ENCODE data around the gene OCIAD1. TPM values are rescaled to one million over a fixed set of nuclear protein-coding genes. Genes with fewer than 3 reads are reported as not detected.

OCIAD1 gene
- total and polyA plus RNA-seq, 2 of the 13 experiments (the other 11 are each of a cell fraction or from before 2014, with no cell fraction given), result 67.3 to 74.9 TPM

DNA sequence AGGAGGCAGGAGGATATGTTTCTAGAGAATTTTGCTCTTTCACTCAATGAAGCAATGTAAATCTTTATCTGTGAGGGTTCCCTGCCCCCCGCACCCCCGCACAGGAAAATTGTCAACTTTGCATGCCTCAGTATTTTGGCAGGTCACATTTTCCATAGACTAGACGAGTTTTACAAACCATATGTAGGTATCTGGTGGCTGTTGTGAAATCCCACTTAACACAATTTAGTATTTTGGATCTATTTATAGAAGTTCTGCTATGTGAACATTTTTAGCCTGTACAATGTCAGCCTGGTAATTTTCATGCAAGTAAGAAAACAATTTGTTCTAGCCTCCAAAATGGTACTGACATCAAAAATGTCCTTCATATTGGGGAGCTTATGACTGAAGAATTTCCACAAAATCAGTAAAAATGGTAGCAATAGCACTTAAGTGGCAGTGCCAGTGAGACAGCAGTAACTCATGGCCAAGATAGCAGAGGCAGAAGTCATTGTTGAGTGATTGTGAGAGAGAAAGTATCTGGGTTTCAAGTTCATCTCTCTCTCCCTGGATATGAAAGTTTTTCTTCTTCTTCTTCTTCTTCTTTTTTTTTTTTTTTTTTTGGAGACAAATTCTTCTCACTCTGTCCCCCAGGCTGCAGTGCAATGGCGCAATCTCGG, 38.4 kb upstream of the OCIAD1 start:
- H3K36me3 ChIP-seq (replicated peaks in 1 of 2; ENCODE audit: control insufficient read depth in 1 of 2, insufficient read depth in 2 of 2, low read length in 2 of 2), result no peaks in the 10 kb centered on the region
- H3K27ac ChIP-seq (ENCODE audit: extremely low read length, insufficient read depth, low read length), result no peak overlapping the region
- ChIA-PET CTCF (ENCODE audit: low intra/inter-chr PET ratio, low total read pairs) (no interaction called here), POLR2A (no interaction called here)
- intact Hi-C loops (cut with micrococcal nuclease; ENCODE audit: unreplicated experiment) (no loop called here), in situ Hi-C loops (cut with HindIII; ENCODE audit: extremely low pct_ligation_motif_present, low pct_unique_long_range_greater_than_20kb) (loop anchor here (25.0 kb wide), 1 partner anchor 205 kb away; no protein-coding TSS in a partner anchor)
- H3K27me3 ChIP-seq (ENCODE audit: control insufficient read depth in 1 of 2, insufficient read depth in 2 of 2, low read length in 2 of 2), result no peaks in the 10 kb centered on the region; a peak in 2 of 5 replicates
- DNase-seq (ENCODE audit: low spot score) (no peak), ATAC-seq (no peak), FAIRE-seq (no peak)
- no peaks in the 10 kb centered on the region for H3K4me1 ChIP-seq (ENCODE audit: insufficient read depth, low read length)
- no peaks in the 10 kb centered on the region for H3K79me2 ChIP-seq (ENCODE audit: insufficient read depth, low read length)
- no peaks in the 10 kb centered on the region for H4K20me1 ChIP-seq (ENCODE audit: insufficient read depth, low read length)
- no peak overlapping the region for H3K4me3 ChIP-seq (replicated peaks in 1 of 3; ENCODE audit: insufficient read depth in 1 of 3, low read depth in 2 of 3, low read length in 3 of 3)
- 50% methylated on average over 5 of the region's 5 CpGs for WGBS (ENCODE audit: low lambda C conversion rate)
- TF ChIP-seq, protein P1, sequence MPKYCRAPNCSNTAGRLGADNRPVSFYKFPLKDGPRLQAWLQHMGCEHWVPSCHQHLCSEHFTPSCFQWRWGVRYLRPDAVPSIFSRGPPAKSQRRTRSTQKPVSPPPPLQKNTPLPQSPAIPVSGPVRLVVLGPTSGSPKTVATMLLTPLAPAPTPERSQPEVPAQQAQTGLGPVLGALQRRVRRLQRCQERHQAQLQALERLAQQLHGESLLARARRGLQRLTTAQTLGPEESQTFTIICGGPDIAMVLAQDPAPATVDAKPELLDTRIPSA (CRISPR knock-in tag; IDR thresholded peaks at IDR 0.05; ENCODE audit: borderline replicate concordance), result no peak
- no peak for TF ChIP-seq CHD4 (IDR thresholded peaks at IDR 0.05; ENCODE audit: borderline replicate concordance, low read length)
- no peak for TF ChIP-seq TOE1 (CRISPR knock-in tag; IDR thresholded peaks at IDR 0.05)
- no peak for TF ChIP-seq KDM4B (CRISPR knock-in tag; IDR thresholded peaks at IDR 0.05)
- TF ChIP-seq XRCC5 (optimal IDR thresholded peaks at IDR 0.05; ENCODE audit: low read length), result no peak
- no peak for TF ChIP-seq PHF8 (CRISPR knock-in tag; IDR thresholded peaks at IDR 0.05)
- no peak for TF ChIP-seq ZSCAN30 (CRISPR knock-in tag; IDR thresholded peaks at IDR 0.05)
- no peak for TF ChIP-seq TAF1 (CRISPR knock-in tag; IDR thresholded peaks at IDR 0.05)
- TF ChIP-seq ZNF160 (CRISPR knock-in tag; IDR thresholded peaks at IDR 0.05), result no peak
- TF ChIP-seq SRSF4 (IDR thresholded peaks at IDR 0.05; ENCODE audit: low read depth, low read length, poor library complexity, severe bottlenecking), result no peak
- TF ChIP-seq, protein P2, sequence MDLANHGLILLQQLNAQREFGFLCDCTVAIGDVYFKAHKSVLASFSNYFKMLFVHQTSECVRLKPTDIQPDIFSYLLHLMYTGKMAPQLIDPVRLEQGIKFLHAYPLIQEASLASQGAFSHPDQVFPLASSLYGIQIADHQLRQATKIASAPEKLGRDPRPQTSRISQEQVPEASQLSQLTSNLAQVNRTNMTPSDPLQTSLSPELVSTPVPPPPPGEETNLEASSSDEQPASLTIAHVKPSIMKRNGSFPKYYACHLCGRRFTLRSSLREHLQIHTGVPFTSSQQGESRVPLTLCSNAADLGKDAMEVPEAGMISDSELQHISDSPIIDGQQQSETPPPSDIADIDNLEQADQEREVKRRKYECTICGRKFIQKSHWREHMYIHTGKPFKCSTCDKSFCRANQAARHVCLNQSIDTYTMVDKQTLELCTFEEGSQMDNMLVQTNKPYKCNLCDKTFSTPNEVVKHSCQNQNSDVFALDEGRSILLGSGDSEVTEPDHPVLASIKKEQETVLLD (CRISPR knock-in tag; IDR thresholded peaks at IDR 0.05; ENCODE audit: low read depth), result no peak
- TF ChIP-seq CHCHD3 (CRISPR knock-in tag; IDR thresholded peaks at IDR 0.05), result no peak
- BruUV-seq (replicated peaks), result no TSS peak
- no peaks in the 10 kb centered on the region for H3K9me3 ChIP-seq (ENCODE audit: low read length)
- H3K9ac ChIP-seq (ENCODE audit: insufficient read depth, low read depth, low read length), result no peak overlapping the region
- no peak overlapping the region for H2AFZ ChIP-seq (ENCODE audit: low read length)
- H3K4me2 ChIP-seq (ENCODE audit: low read depth, low read length), result no peak overlapping the region
